Stimulated activated naive B cell treated with anti-CD40 and anti-IgM and Interleukin-4, amounts not matched to agents 10 μg/mL and 1 μg/mL and 100 μg/mL, for 72 hours (primary cell): ENCODE results near the gene TMEM247.

Source experiments
- ATAC-seq, 2 donors: fragments of 150-1000 bp; cut with Tn5 transposase; replicated peaks; 2 replicates each; pipeline ENCODE4 v1.10.0; 2021; ENCODE audit warnings: moderate library complexity in 1 of 2
- DNase-seq: peaks from one replicate; pipeline ENCODE4 v3.0.0; 2021
- H3K27ac Mint-ChIP-seq: one replicate; pipeline ENCODE4 v1.8.0; 2022; ENCODE audit warnings: mild to moderate bottlenecking, mixed read lengths
- H3K27me3 Mint-ChIP-seq, 2 donors: one replicate each; pipeline ENCODE4 v1.8.0; 2022; ENCODE audit warnings: mixed read lengths in 2 of 2
- H3K36me3 Mint-ChIP-seq, 2 donors: one replicate each; pipeline ENCODE4 v1.8.0; 2022; ENCODE audit warnings: mixed read lengths in 2 of 2, mild to moderate bottlenecking in 1 of 2
- H3K4me1 Mint-ChIP-seq, 2 donors: one replicate each; pipeline ENCODE4 v1.8.0; 2022; ENCODE audit warnings: mixed read lengths in 2 of 2, mild to moderate bottlenecking in 1 of 2
- H3K4me3 Mint-ChIP-seq, 2 donors: one replicate each; pipeline ENCODE4 v1.8.0; 2022; ENCODE audit warnings: mild to moderate bottlenecking in 2 of 2, mixed read lengths in 2 of 2, moderate library complexity in 1 of 2
- H3K9me3 Mint-ChIP-seq, 2 donors: one replicate each; pipeline ENCODE4 v1.8.0; 2022; ENCODE audit warnings: mixed read lengths in 2 of 2, mild to moderate bottlenecking in 1 of 2

The TMEM247 gene

DNA sequence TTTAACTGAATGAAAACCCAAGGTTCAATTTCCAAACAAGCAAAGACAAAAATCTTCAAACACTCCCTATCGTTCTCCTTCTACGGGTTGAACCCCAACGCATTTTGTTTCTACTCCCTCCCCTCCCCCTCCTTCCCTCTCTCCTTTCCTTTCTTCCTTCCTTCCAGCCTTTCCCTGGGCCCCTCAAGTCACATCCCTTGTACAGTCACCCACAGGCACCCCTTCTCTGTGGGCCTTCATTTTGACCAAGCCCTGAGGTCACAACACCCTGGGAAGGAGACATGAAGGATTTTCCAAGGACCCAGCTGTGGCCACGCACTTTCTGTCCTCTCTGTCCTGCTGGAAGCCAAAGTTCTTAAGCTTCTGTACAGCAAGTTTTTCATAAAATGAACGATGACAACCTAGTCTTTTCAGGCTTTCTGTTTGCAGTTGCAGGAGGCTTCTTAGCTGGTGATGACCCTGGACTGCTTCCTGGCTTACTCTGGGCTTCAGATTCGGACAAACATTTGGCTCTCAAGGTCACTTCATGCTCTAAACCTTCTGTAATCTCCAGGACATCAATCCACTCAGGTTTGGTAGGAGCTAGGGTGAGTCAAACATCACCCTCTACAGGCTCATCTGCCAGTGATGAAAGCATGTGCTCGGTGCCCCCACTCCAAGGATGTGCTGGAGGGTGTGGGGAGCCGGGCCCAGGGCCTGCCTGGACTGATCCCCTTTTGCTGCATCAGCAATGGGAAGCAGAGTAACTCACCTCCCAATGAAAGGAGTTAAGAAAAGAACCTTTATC is 25.5 kb downstream of the TMEM247 start:
- Mint-ChIP-seq H3K27ac (no peak overlapping the region), H3K4me1 (peaks cover 2% of the 10 kb centered on the region in 2 donors), H3K4me3 (no peak overlapping the region), H3K36me3 (no peaks in the 10 kb centered on the region), H3K27me3 (no peaks in the 10 kb centered on the region), H3K9me3 (no peaks in the 10 kb centered on the region)
- ATAC-seq (no peak), DNase-seq (no peak)

DNA sequence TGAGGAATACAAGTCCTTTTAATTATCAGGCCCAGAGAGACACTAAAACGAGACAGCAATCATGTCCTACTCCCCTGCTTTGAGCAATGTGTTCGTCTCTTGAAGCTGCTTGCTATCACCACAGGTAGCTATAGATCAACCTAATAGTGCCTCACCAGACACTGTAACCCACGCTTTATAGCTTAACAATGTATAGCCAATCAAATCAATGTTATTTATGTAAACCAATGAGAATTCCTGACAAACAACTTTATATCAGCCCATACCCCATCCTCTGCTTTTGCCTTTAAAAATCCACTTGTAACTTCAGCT is 26.1 kb downstream of the TMEM247 start:
- Mint-ChIP-seq H3K36me3 (no peaks in the 10 kb centered on the region), H3K27me3 (no peaks in the 10 kb centered on the region), H3K4me3 (no peak overlapping the region), H3K4me1 (no peaks in the 10 kb centered on the region), H3K9me3 (no peaks in the 10 kb centered on the region), H3K27ac (peak overlapping the region; percentile 65)
- no peak for ATAC-seq
- DNase-seq = no peak

DNA sequence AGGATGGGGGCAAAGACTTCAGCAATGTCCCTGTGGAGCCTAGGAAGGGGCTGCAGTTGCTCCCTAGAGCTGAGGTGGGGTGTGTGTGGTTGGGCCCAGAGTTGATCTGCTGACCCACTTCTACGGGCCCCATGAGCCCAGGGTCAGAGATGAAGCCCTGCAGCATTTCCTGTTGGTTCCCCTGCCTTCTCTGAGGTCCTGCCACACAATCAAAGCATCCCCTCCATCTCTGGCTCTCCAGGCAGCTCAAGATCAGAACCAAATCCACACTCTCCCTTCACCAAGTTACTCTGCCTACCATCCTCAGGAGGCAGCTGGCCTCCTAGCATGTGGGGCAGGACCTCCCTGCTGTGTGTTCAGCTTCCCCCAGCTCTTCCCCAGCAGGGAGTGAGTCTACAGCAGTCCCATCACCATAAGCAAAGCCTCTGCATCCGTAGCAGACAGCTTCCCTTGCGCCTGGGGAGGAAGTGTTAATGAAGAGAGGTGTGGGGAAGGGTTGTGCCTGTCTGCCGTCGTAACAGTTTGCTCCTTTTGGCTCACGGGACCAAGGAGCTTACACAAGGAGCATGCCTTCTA is 26.9 kb downstream of the TMEM247 start:
- DNase-seq (no peak), ATAC-seq (no peak)
- Mint-ChIP-seq H3K9me3 (no peaks in the 10 kb centered on the region), H3K4me1 (peaks cover 0 to under 1% of the 10 kb centered on the region in 2 donors), H3K4me3 (no peak overlapping the region), H3K27ac (no peak overlapping the region), H3K36me3 (no peaks in the 10 kb centered on the region), H3K27me3 (no peaks in the 10 kb centered on the region)

DNA sequence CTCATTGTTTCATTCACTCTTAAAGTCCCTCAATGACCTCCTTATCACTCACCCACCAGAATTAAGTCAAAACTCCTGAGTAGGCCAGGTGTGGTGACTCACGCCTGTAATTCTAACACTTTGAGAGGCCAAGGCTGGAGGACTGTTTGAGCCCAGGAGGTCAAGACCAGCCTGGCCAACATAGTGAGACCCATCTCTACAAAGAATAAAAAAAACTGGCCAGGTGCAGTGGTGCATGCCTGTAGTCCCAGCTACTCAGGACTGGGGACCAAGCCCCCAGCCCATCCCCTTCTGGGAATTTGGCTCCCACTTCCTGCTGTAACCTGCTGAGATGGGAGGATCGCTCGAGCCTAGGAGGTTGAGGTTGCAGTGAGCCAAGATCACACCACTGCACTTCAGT is 28.9 kb downstream of the TMEM247 start:
- Mint-ChIP-seq H3K27me3 (no peaks in the 10 kb centered on the region), H3K4me1 (peaks cover 3 to 12% of the 10 kb centered on the region in 2 donors), H3K4me3 (no peak overlapping the region), H3K9me3 (no peaks in the 10 kb centered on the region), H3K36me3 (no peaks in the 10 kb centered on the region), H3K27ac (no peak overlapping the region)
- ATAC-seq (no peak), DNase-seq (no peak)

DNA sequence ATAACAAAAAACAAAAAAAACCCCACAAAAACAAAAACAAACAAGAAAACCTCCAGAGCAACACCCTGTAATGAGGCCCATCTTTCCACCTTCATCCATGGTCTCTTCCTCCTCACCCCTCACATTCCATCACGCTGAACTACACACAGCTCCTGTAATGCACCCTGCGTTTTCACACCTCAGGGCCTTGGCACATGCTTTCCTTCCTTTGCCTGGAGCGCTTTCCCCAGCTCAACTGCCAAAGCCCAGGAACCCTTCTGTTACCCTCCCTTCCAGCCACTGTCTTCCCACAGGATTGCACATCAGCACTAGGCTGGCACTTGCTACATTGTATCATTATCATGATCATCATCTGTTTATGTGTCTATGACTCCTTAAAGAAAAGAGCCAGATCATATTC is 29.4 kb downstream of the TMEM247 start:
- ATAC-seq (no peak), DNase-seq (no peak)
- Mint-ChIP-seq H3K9me3 (no peaks in the 10 kb centered on the region), H3K36me3 (no peaks in the 10 kb centered on the region), H3K4me1 (peaks cover 3 to 12% of the 10 kb centered on the region in 2 donors), H3K27me3 (no peaks in the 10 kb centered on the region), H3K4me3 (no peak overlapping the region), H3K27ac (no peak overlapping the region)

DNA sequence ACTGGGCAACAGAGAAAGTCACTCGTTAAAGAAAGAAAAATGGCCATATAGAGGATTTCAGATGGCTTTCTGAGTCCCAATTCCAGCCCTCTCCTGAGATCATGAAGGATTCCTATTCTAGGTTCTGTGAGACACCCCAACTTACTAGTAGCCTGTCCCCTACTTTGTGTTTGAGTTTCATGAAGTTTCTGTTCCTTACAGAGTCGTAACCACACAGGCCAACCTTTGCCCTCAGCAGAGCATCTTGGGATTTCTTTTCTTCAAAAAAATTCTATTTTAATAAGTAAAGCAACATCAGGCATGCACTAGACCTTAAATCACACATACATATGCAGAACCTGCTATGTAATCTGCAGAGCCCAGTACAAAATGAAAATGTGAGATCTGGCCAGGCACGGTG is 30.4 kb downstream of the TMEM247 start:
- H3K4me1 Mint-ChIP-seq = peaks cover 3 to 12% of the 10 kb centered on the region in 2 donors
- H3K27me3 Mint-ChIP-seq = no peaks in the 10 kb centered on the region
- H3K4me3 Mint-ChIP-seq = no peak overlapping the region
- peaks cover 5% of the 10 kb centered on the region in 2 donors for H3K9me3 Mint-ChIP-seq
- no peak overlapping the region for H3K27ac Mint-ChIP-seq
- H3K36me3 Mint-ChIP-seq = peaks cover 4 to 6% of the 10 kb centered on the region in 2 donors
- ATAC-seq (peak in 1 of 2 donors; percentile 42), DNase-seq (no peak)

DNA sequence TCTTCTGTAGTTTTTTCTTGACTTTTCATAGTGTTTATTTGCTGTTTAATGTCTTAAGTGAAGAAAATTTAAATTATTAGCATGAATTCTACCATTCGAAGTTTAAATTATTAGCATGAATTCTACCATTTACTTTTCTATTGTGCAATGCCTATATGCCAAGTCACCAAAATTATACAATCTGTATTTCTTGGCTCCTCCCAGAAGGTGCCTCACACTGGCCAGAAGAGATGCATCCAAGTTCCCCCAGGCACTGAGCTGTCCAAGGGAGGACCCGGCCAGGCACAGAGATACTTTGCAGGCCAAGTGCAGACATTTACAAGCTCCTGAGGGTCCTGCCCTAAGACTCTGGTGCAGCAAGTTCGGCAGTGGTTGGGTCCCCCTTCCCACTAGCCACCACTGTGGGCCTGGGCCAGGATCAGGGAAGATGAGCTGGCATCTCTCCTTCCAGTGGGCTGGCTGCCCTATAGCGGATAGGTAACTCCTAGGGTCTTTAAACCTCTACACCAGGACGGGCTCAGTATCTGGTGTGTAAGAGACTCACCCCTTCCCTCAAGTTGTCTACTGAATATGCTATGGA is 31.3 kb downstream of the TMEM247 start:
- H3K4me1 Mint-ChIP-seq = peaks cover 3 to 12% of the 10 kb centered on the region in 2 donors
- no peaks in the 10 kb centered on the region for H3K27me3 Mint-ChIP-seq
- DNase-seq (no peak), ATAC-seq (no peak)
- peaks cover 10 to 11% of the 10 kb centered on the region in 2 donors for H3K9me3 Mint-ChIP-seq
- no peak overlapping the region for H3K27ac Mint-ChIP-seq
- peaks cover 6 to 11% of the 10 kb centered on the region in 2 donors for H3K36me3 Mint-ChIP-seq
- no peak overlapping the region for H3K4me3 Mint-ChIP-seq

DNA sequence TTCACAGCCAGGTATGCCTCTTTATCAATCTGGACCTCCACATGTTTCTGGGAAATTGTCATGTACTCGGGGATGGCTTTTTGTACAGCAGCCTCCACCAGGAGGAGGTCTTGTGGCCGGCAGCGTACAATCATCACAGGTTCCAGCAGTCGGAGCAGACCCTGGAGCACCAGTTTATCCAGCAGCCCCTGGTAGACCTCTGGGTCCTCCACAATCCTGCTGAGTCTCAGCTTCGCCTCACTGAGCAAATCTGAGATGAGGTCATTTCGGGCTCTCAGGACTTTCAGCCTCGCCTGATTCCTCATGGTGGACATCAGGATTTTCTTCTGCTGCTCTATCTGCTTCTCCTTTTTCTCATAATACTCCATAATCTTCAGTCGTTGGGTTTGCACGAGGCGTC is 32.8 kb downstream of the TMEM247 start:
- H3K27ac Mint-ChIP-seq = no peak overlapping the region

DNA sequence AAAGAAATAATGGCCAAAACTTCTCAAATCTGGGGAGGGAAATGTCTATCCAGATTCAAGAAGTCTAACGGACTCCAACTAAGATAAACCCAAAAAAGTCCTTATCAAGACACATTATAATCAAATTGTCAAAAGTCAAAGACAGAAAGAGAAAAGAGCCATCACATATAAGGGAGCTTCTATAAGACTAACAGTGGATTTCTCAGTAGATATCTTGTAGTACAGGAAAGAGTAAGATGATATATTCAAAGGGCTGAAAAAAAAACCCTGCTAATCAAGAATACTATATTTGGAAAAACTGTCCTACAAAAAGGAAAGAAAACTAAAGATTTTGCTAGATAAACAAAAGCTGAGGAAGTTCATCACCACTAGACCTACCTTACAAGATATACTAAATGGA is 35.4 kb downstream of the TMEM247 start:
- Mint-ChIP-seq H3K9me3 (peaks cover 15 to 20% of the 10 kb centered on the region in 2 donors), H3K27me3 (no peaks in the 10 kb centered on the region), H3K27ac (no peak overlapping the region), H3K4me3 (no peak overlapping the region), H3K36me3 (peaks cover 6 to 17% of the 10 kb centered on the region in 2 donors), H3K4me1 (peaks cover 3 to 12% of the 10 kb centered on the region in 2 donors)
- DNase-seq (no peak), ATAC-seq (no peak)

More for the DNA sequence above, 32.8 kb downstream of the TMEM247 start:
- no peak overlapping the region for H3K4me3 Mint-ChIP-seq
- peaks cover 3 to 12% of the 10 kb centered on the region in 2 donors for H3K4me1 Mint-ChIP-seq
- DNase-seq = no peak
- ATAC-seq = no peak
- no peaks in the 10 kb centered on the region for H3K27me3 Mint-ChIP-seq
- peaks cover 15 to 16% of the 10 kb centered on the region in 2 donors for H3K9me3 Mint-ChIP-seq
- H3K36me3 Mint-ChIP-seq = peaks cover 6 to 17% of the 10 kb centered on the region in 2 donors

DNA sequence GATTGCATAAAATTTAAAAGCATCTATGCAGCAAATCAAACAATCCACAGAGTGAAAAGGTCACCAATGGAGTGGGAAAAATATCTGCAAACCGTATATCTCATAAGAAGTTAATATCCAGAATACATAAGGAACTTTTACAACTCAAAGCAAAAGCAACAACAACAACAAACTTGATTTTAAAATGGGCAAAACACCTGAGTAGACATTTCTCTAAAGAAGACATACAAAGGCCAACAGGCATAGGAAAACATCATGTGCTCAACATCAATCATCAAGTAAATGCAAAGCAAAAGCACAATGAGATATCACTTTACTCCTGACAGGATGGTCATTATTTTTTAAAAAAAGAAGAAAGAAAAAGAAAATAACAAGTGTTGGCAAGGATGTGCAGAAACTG is 38.1 kb downstream of the TMEM247 start:
- Mint-ChIP-seq H3K27me3 (no peaks in the 10 kb centered on the region), H3K4me3 (no peak overlapping the region), H3K27ac (no peak overlapping the region), H3K9me3 (peaks cover 15 to 20% of the 10 kb centered on the region in 2 donors), H3K4me1 (peaks cover 7 to 11% of the 10 kb centered on the region in 2 donors), H3K36me3 (peaks cover 6 to 17% of the 10 kb centered on the region in 2 donors)
- no peak for ATAC-seq
- DNase-seq = no peak

DNA sequence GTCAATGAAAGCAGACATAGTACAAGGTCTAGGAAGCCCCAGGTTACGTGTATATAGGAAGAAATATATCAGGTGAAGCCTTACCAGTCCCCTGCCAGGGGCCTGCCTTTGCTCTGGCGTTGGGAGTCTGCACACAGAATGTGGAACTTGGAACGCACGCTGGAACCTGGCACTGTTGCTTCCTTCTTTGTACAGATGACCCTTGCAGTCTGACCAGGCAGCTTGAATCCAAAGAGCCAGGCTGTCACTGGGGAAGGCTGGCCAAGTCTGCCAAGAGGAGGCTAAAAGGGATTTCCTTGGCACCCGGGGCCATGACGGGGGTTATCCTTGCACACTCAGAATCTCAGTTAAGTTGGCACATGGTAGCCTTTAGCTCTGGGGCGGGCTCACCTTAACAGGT is 39.5 kb downstream of the TMEM247 start:
- H3K27me3 Mint-ChIP-seq = no peaks in the 10 kb centered on the region
- peaks cover 7 to 11% of the 10 kb centered on the region in 2 donors for H3K4me1 Mint-ChIP-seq
- H3K4me3 Mint-ChIP-seq = no peak overlapping the region
- no peak overlapping the region for H3K27ac Mint-ChIP-seq
- no peak for ATAC-seq
- no peak for DNase-seq
- H3K9me3 Mint-ChIP-seq = peaks cover 15 to 20% of the 10 kb centered on the region in 2 donors
- peaks cover 6 to 17% of the 10 kb centered on the region in 2 donors for H3K36me3 Mint-ChIP-seq

DNA sequence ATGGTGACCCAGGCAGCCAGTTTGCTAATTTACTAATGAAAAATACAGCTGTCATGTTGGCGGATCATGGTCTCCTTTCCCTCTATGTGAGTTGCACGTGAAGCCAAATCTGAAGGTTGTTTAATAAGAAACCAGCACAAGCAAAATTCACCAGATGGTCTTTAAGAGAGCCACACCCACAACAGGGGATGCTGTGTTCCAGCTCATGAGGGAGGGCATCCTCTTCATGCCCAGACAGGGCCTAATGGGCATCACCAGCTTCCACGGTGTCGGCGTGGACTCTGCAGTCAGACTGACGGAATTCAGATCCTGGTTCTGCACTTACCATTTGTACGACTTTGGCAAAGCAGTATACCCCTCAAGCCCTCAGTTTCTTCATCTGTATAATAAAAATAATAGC is 39.9 kb downstream of the TMEM247 start:
- H3K27me3 Mint-ChIP-seq = no peaks in the 10 kb centered on the region
- ATAC-seq (no peak), DNase-seq (no peak)
- peaks cover 15 to 19% of the 10 kb centered on the region in 2 donors for H3K9me3 Mint-ChIP-seq
- no peak overlapping the region for H3K27ac Mint-ChIP-seq
- no peak overlapping the region for H3K4me3 Mint-ChIP-seq
- H3K4me1 Mint-ChIP-seq = peaks cover 7 to 11% of the 10 kb centered on the region in 2 donors
- H3K36me3 Mint-ChIP-seq = peaks cover 6 to 16% of the 10 kb centered on the region in 2 donors

DNA sequence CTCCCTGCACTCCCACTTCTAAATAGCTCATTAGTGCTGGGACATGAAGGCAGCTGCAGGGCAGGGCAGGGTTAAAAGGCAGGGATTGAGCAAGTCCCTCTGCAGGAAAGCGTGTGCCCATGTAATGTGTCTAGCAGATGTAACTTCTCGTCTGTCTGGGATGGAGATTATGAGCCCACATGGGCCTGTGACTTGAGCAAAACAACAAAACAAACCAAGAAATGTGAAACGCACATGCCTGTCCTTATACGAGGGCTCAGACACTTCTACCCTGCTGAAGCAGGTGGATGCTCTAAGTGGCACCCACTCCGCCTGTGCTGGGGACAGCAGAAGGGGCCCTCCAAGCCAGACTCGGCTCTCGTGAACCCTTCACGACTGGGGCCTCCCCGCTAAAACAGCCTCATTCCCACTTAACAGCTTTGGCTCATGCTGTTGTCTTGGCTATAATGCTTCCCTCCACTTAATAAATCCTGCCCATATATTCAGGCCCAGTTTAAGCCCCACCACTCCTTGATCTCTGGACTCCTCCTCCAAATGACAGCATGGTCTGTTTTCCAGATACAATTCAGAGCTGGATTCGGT is 40.9 kb downstream of the TMEM247 start:
- H3K36me3 Mint-ChIP-seq = peaks cover 5 to 17% of the 10 kb centered on the region in 2 donors
- H3K27ac Mint-ChIP-seq = no peak overlapping the region
- H3K9me3 Mint-ChIP-seq = peaks cover 9 to 14% of the 10 kb centered on the region in 2 donors
- ATAC-seq (no peak), DNase-seq (no peak)
- H3K27me3 Mint-ChIP-seq = no peaks in the 10 kb centered on the region
- H3K4me3 Mint-ChIP-seq = no peak overlapping the region
- peaks cover 7 to 11% of the 10 kb centered on the region in 2 donors for H3K4me1 Mint-ChIP-seq

DNA sequence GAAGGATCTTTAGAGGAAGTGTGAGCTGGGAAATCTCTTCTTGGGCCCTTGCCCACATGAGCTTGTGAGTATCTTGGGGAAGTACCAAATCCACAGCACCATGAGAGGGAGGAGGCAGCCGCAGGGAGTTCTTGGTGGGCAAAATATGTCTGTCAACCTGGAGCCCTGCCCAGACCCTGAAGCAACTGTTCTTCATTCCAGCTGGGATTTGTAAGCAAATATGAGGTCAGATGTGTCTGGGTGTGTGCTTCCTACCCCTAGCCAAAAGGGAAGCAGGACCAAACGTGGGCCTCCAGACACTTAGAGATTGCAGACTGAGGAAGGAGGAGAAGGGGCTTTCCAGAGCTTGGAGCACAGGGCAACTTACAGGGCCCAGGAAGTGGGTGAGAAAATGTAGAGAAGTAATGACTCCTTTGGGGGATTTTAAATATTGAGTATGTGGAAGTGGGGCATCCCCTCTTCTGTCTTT is 41.9 kb downstream of the TMEM247 start:
- peaks cover 7 to 11% of the 10 kb centered on the region in 2 donors for H3K4me1 Mint-ChIP-seq
- H3K36me3 Mint-ChIP-seq = peaks cover 3 to 8% of the 10 kb centered on the region in 2 donors

More for the DNA sequence above, 41.9 kb downstream of the TMEM247 start:
- DNase-seq (no peak), ATAC-seq (peak; percentile 91 to 94)
- H3K27ac Mint-ChIP-seq = peak overlapping the region; percentile 26
- H3K9me3 Mint-ChIP-seq = peaks cover under 1 to 3% of the 10 kb centered on the region in 2 donors
- H3K4me3 Mint-ChIP-seq = no peak overlapping the region
- H3K27me3 Mint-ChIP-seq = no peaks in the 10 kb centered on the region
